ENCODE measurements around the gene CHAT.

Gene CHAT

DNA sequence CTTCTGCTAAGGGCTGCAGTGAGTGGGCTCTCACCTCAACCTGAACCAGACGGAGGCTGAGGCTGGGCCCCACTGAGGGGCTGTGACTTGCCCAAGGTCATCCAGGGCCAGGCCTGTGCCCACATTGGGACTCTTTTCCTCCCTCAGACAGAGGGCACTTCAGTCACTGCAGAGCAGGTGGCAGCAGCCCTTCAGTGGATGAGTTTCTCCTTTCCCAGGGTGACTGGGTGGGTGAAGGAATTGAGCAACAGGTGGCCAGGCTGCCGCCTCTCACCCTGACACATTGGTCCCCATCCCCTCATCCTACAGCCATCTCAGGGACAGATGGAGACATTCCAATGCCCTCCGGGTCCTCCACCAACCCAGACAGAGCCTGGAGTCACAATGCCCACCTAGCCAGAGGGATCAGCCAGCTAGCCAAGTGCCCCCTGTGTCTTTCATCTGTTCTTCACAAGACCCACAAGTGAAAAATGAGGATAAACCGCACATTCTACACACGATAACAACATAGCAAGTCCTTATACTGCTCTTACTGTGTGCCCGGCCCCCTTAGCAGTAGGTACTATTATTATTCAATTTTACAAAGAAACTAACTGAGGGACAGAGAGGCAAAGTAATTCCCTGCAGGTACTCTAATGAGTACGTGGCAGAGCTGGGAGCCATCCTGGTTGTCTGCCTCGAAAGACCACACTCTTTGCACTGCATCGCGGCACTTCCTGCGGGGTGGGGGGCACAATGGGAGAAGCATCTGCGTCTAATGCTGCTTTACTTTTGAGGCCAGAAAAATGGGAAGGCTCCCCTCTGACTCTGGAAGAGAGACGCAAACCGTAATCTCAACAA is 5.5 kb upstream of the CHAT start:
- no peak for DNase-seq (ENCODE audit: insufficient read length, low spot score)
- FAIRE-seq = no peak
- TF ChIP-seq, protein P1, sequence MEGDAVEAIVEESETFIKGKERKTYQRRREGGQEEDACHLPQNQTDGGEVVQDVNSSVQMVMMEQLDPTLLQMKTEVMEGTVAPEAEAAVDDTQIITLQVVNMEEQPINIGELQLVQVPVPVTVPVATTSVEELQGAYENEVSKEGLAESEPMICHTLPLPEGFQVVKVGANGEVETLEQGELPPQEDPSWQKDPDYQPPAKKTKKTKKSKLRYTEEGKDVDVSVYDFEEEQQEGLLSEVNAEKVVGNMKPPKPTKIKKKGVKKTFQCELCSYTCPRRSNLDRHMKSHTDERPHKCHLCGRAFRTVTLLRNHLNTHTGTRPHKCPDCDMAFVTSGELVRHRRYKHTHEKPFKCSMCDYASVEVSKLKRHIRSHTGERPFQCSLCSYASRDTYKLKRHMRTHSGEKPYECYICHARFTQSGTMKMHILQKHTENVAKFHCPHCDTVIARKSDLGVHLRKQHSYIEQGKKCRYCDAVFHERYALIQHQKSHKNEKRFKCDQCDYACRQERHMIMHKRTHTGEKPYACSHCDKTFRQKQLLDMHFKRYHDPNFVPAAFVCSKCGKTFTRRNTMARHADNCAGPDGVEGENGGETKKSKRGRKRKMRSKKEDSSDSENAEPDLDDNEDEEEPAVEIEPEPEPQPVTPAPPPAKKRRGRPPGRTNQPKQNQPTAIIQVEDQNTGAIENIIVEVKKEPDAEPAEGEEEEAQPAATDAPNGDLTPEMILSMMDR (IDR thresholded peaks at IDR 0.05; ENCODE audit: insufficient read depth, missing control alignments) = no peak

DNA sequence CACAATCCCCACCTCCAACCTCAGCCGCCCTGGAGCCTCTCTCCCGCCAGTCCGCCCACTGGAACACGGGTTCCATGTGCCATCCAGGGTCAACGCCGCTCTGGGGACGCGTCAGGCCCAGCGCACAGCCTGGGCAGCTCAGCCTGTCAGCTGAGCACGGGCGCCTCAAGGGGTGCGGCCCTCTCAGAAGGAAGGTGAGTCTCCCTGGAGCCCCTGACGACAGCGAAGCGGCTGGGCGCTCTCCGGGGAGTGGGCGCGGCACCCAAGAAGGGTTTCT is 4.9 kb upstream of the CHAT start:
- DNase-seq (ENCODE audit: insufficient read length, low spot score) (no peak), FAIRE-seq (no peak)
- TF ChIP-seq, protein P1 (IDR thresholded peaks at IDR 0.05; ENCODE audit: insufficient read depth, missing control alignments) = no peak

DNA sequence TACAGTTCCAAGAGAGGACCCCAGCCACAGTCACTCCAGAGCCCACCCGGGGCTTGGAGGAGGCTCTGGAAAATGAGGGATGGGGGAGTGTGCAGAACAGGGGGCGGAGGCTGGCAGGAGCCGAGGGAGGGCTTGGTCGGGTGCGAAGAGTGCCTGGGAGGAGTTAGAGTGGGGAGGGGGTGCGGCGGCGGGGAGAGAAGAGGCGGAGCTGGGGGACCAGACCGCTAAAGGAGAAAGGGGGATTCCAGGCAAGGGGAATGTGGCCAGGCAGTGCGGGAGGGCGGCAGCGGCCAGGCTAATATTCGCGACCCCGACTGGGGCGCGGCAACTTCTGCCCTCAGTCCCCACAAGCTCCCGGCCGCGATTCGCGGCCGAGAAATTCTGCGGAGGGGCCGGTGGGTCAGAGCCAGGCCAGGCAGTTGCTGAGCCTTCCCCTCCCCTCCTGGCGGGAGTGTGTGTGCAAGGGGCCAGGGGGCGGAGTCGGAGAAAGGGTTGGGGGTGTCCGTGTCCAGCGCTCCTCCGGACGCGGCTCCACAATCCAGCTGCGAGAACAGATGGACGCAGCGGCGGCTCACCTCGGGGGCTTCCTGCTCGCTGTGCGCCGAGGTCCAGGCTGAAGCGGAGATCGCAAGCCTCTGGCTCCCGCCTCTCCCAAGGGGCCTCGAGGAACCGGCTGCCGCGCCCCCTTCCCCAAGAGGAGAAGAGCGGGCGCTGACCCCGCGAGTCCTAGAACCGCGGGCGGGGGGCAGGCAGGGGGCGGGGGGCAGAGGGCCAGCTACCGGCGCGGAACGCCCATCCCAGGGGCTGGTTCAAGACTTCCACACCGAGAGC is 4.3 kb upstream of the CHAT start:
- TF ChIP-seq, protein P1 (IDR thresholded peaks at IDR 0.05; ENCODE audit: insufficient read depth, missing control alignments) = no peak
- FAIRE-seq (no peak), DNase-seq (ENCODE audit: insufficient read length, low spot score) (peak; percentile 79)

DNA sequence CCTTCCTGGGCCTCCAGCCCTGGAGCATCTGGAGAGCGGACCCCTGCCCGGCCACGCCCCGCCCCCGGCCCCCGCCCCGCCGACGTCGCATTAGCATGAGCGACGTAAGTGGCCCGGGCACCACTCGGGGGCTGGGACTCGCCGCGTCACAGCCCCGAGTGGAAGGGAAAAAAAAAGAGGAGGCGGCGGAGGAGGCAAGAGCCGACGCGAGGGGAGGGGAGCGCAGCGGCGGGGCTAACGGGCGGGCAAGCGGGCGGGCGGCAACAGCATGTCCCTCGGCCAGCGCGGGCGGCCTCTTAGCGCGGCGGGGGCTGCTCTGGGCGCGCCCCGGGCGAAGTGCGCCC is 3.8 kb upstream of the CHAT start, which contains the start of gene SLC18A3:
Gene SLC18A3 (plus strand): TSS at position 197 of the 344 bp plus-strand sequence. CDS start 431 bp downstream, outside the sequence.
- FAIRE-seq (no peak), DNase-seq (ENCODE audit: insufficient read length, low spot score) (peak; percentile 91)
- TF ChIP-seq, protein P1 (IDR thresholded peaks at IDR 0.05; ENCODE audit: insufficient read depth, missing control alignments) = no peak

DNA sequence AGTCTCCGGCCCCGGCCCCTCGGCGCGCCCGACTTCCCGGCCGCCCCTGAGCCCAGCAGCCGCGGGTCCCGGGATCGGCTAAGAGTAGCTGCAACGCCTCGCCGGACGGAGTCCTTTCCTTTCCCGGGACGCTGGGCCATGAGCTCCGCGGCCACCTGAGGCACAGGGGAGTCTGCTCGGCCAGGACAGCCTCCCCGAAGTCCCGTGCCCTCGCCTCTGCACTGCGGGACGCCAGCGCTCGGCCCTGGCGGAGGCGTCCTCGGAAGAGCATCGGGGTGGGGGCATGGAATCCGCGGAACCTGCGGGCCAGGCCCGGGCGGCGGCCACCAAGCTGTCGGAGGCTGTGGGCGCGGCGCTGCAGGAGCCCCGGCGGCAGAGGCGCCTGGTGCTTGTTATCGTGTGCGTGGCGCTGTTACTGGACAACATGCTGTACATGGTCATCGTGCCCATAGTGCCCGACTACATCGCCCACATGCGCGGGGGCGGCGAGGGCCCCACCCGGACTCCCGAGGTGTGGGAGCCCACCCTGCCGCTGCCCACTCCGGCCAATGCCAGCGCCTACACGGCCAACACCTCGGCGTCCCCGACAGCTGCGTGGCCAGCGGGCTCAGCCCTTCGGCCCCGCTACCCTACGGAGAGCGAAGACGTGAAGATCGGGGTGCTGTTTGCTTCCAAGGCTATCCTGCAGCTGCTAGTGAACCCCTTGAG is 3.2 kb upstream of the CHAT start:
- DNase-seq (ENCODE audit: insufficient read length, low spot score) (no peak), FAIRE-seq (no peak)
- TF ChIP-seq, protein P1 (IDR thresholded peaks at IDR 0.05; ENCODE audit: insufficient read depth, missing control alignments) = no peak

DNA sequence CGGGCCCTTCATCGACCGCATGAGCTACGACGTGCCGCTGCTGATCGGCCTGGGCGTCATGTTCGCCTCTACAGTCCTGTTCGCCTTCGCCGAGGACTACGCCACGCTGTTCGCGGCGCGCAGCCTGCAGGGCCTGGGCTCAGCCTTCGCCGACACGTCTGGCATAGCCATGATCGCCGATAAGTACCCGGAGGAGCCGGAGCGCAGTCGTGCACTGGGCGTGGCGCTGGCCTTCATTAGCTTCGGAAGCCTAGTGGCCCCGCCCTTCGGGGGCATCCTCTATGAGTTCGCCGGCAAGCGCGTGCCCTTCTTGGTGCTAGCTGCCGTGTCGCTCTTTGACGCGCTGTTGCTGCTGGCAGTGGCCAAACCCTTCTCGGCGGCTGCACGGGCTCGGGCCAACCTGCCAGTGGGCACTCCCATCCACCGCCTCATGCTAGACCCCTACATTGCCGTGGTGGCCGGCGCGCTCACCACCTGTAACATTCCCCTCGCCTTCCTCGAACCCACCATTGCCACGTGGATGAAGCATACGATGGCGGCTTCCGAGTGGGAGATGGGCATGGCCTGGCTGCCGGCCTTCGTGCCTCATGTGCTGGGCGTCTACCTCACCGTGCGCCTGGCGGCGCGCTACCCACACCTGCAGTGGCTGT is 2.5 kb upstream of the CHAT start:
- no peak for FAIRE-seq
- TF ChIP-seq, protein P1 (IDR thresholded peaks at IDR 0.05; ENCODE audit: insufficient read depth, missing control alignments) = no peak
- DNase-seq (ENCODE audit: insufficient read length, low spot score) = peak; percentile 73

Data from D721Med (cell line).